ENCODE results near the gene PIK3R1.

DNA sequence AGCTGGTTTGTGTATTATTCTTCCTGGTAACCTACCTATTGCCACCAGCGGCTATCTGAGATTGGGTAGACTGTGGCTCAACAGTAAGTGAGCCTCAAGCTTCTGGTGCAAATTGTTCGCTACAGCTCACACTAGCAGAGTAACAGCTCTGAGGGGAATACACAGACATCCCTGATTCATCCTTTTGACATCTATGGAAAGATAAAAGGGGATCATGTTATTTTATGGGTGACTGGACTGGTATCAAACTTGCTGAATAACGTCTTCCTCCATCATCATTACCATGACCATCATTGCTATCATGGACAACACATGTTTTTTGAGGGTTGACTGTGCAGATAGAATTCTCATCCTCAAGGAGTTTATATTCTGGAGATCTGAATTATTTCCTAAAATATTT, 129.6 kb downstream of the PIK3R1 start:
- TF ChIP-seq, protein P1, sequence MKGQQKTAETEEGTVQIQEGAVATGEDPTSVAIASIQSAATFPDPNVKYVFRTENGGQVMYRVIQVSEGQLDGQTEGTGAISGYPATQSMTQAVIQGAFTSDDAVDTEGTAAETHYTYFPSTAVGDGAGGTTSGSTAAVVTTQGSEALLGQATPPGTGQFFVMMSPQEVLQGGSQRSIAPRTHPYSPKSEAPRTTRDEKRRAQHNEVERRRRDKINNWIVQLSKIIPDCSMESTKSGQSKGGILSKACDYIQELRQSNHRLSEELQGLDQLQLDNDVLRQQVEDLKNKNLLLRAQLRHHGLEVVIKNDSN (IDR thresholded peaks at IDR 0.05; ENCODE audit: borderline replicate concordance, extremely low read length, insufficient read depth, low read depth, low read length) = no peak
- TF ChIP-seq, protein P2, sequence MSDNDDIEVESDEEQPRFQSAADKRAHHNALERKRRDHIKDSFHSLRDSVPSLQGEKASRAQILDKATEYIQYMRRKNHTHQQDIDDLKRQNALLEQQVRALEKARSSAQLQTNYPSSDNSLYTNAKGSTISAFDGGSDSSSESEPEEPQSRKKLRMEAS (IDR thresholded peaks at IDR 0.05; ENCODE audit: low read depth, low read length) = no peak
- TF ChIP-seq, protein P3, sequence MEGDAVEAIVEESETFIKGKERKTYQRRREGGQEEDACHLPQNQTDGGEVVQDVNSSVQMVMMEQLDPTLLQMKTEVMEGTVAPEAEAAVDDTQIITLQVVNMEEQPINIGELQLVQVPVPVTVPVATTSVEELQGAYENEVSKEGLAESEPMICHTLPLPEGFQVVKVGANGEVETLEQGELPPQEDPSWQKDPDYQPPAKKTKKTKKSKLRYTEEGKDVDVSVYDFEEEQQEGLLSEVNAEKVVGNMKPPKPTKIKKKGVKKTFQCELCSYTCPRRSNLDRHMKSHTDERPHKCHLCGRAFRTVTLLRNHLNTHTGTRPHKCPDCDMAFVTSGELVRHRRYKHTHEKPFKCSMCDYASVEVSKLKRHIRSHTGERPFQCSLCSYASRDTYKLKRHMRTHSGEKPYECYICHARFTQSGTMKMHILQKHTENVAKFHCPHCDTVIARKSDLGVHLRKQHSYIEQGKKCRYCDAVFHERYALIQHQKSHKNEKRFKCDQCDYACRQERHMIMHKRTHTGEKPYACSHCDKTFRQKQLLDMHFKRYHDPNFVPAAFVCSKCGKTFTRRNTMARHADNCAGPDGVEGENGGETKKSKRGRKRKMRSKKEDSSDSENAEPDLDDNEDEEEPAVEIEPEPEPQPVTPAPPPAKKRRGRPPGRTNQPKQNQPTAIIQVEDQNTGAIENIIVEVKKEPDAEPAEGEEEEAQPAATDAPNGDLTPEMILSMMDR (IDR thresholded peaks at IDR 0.05 in 2 of 3, conservative IDR thresholded peaks at IDR 0.05 in 1 of 3; ENCODE audit: control insufficient read depth in 2 of 3, extremely low read depth in 1 of 3, insufficient read depth in 1 of 3, low read depth in 3 of 3, low read length in 3 of 3) = no peak
- TF ChIP-seq RCOR1 (conservative IDR thresholded peaks at IDR 0.05; ENCODE audit: low read depth, low read length) = no peak

Measured in GM12878 (cell line).